ENCODE results near the gene ZNF142.

GRCh38 chr2:218658671-218659257 lies 659 bp downstream of the ZNF142 start:
- TF ChIP-seq CTCF (conservative IDR thresholded peaks at IDR 0.05 in 1 of 2, IDR thresholded peaks at IDR 0.05 in 1 of 2; ENCODE audit: low read depth in 1 of 2, low read length in 2 of 2) (peak; percentile 47 to 48), EZH2 (IDR thresholded peaks at IDR 0.05; ENCODE audit: low read length, missing control alignments) (no peak)

All from fibroblast of lung (primary cell).